Muscle layer of colon (tissue), 2 donors: ENCODE data around the gene CHD6.

Experiments
- H3K27ac ChIP-seq: one replicate; pipeline ENCODE4 v1.7.0; 2013; ENCODE audit warnings: low read depth, mild to moderate bottlenecking, low read length, moderate library complexity
- H3K27me3 ChIP-seq, 2 donors: one replicate each; pipeline ENCODE4 v1.7.0; 2013; ENCODE audit warnings: low read length in 2 of 2, mild to moderate bottlenecking in 2 of 2; ENCODE audit not compliant: insufficient read depth in 2 of 2, control insufficient read depth in 1 of 2
- H3K36me3 ChIP-seq: one replicate; pipeline ENCODE4 v1.7.0; 2013; ENCODE audit warnings: mild to moderate bottlenecking, low read length; ENCODE audit not compliant: insufficient read depth
- H3K4me1 ChIP-seq: one replicate; pipeline ENCODE4 v1.7.0; 2013; ENCODE audit warnings: mild to moderate bottlenecking, low read length; ENCODE audit not compliant: insufficient read depth
- H3K4me3 ChIP-seq, 2 donors: one replicate each; pipeline ENCODE4 v1.7.0; 2013; ENCODE audit warnings: low read length in 2 of 2, low read depth in 1 of 2, mild to moderate bottlenecking in 1 of 2, moderate library complexity in 1 of 2
- H3K9ac ChIP-seq: one replicate; pipeline ENCODE4 v1.7.0; 2013; ENCODE audit warnings: low read length
- H3K9me3 ChIP-seq: one replicate; pipeline ENCODE4 v1.7.0; 2013; ENCODE audit warnings: mild to moderate bottlenecking, low read length
- donor health status: abdominal sarcoma.
- donor health status: Adenocarcinoma of cecum.

The CHD6 gene

GRCh38 chr20:41365777-41366545 lies 252.2 kb downstream of the CHD6 start:
- Histone ChIP-seq H3K27ac (no peak overlapping the region), H3K36me3 (no peaks in the 10 kb centered on the region), H3K9me3 (no peaks in the 10 kb centered on the region), H3K4me1 (peaks cover 8% of the 10 kb centered on the region), H3K4me3 (peak overlapping the region in 1 of 2 donors; percentile 11), H3K9ac (no peak overlapping the region), H3K27me3 (peaks cover 7 to 40% of the 10 kb centered on the region in 2 donors)

- peaks cover 7 to 40% of the 10 kb centered on the region in 2 donors for H3K27me3 ChIP-seq
- no peaks in the 10 kb centered on the region for H3K36me3 ChIP-seq
- no peak overlapping the region for H3K9ac ChIP-seq
- H3K9me3 ChIP-seq = no peaks in the 10 kb centered on the region
- no peak overlapping the region for H3K27ac ChIP-seq
- H3K4me3 ChIP-seq = no peak overlapping the region
- peaks cover 8% of the 10 kb centered on the region for H3K4me1 ChIP-seq
Measured at GRCh38 chr20:41364967-41365765, 253.0 kb downstream of the CHD6 start.

- Histone ChIP-seq H3K36me3 (no peaks in the 10 kb centered on the region), H3K4me3 (no peak overlapping the region), H3K9me3 (no peaks in the 10 kb centered on the region), H3K27me3 (peaks cover 7 to 40% of the 10 kb centered on the region in 2 donors), H3K27ac (no peak overlapping the region), H3K4me1 (peaks cover 8% of the 10 kb centered on the region), H3K9ac (no peak overlapping the region)
Measured at GRCh38 chr20:41364236-41364855, 253.8 kb downstream of the CHD6 start.

- Histone ChIP-seq H3K9me3 (no peaks in the 10 kb centered on the region), H3K9ac (no peak overlapping the region), H3K36me3 (no peaks in the 10 kb centered on the region), H3K4me3 (no peak overlapping the region), H3K4me1 (peaks cover 8% of the 10 kb centered on the region), H3K27me3 (peaks cover 7 to 40% of the 10 kb centered on the region in 2 donors), H3K27ac (no peak overlapping the region)
Measured at GRCh38 chr20:41363601-41364000, 254.6 kb downstream of the CHD6 start.

GRCh38 chr20:41362748-41363140 lies 255.4 kb downstream of the CHD6 start:
- Histone ChIP-seq H3K27ac (no peak overlapping the region), H3K4me1 (peaks cover 8% of the 10 kb centered on the region), H3K36me3 (no peaks in the 10 kb centered on the region), H3K9me3 (no peaks in the 10 kb centered on the region), H3K4me3 (no peak overlapping the region), H3K27me3 (peaks cover 7 to 40% of the 10 kb centered on the region in 2 donors), H3K9ac (no peak overlapping the region)

- Histone ChIP-seq H3K27me3 (peaks cover 7 to 36% of the 10 kb centered on the region in 2 donors), H3K9me3 (no peaks in the 10 kb centered on the region), H3K27ac (no peak overlapping the region), H3K4me1 (peaks cover 8% of the 10 kb centered on the region), H3K9ac (no peak overlapping the region), H3K36me3 (no peaks in the 10 kb centered on the region), H3K4me3 (no peak overlapping the region)
Measured at GRCh38 chr20:41361757-41362747, 256.1 kb downstream of the CHD6 start.

- Histone ChIP-seq H3K4me1 (peaks cover 8% of the 10 kb centered on the region), H3K9ac (no peak overlapping the region), H3K4me3 (no peak overlapping the region), H3K36me3 (no peaks in the 10 kb centered on the region), H3K9me3 (no peaks in the 10 kb centered on the region), H3K27me3 (peaks cover 7 to 32% of the 10 kb centered on the region in 2 donors), H3K27ac (no peak overlapping the region)
Measured at GRCh38 chr20:41360831-41361756, 257.1 kb downstream of the CHD6 start.

GRCh38 chr20:41359541-41360011 lies 258.6 kb downstream of the CHD6 start:
- Histone ChIP-seq H3K4me3 (no peak overlapping the region), H3K27ac (no peak overlapping the region), H3K4me1 (no peaks in the 10 kb centered on the region), H3K27me3 (peaks cover 6 to 17% of the 10 kb centered on the region in 2 donors), H3K36me3 (no peaks in the 10 kb centered on the region), H3K9ac (no peak overlapping the region), H3K9me3 (no peaks in the 10 kb centered on the region)

GRCh38 chr20:41358717-41359116 lies 259.5 kb downstream of the CHD6 start:
- Histone ChIP-seq H3K4me1 (no peaks in the 10 kb centered on the region), H3K9ac (no peak overlapping the region), H3K9me3 (no peaks in the 10 kb centered on the region), H3K4me3 (no peak overlapping the region), H3K27ac (no peak overlapping the region), H3K36me3 (no peaks in the 10 kb centered on the region), H3K27me3 (peaks cover 0 to 9% of the 10 kb centered on the region in 2 donors)

GRCh38 chr20:41358230-41358629 lies 259.9 kb downstream of the CHD6 start:
- Histone ChIP-seq H3K9ac (no peak overlapping the region), H3K36me3 (no peaks in the 10 kb centered on the region), H3K4me1 (no peaks in the 10 kb centered on the region), H3K9me3 (no peaks in the 10 kb centered on the region), H3K27me3 (peaks cover 0 to 4% of the 10 kb centered on the region in 2 donors), H3K4me3 (no peak overlapping the region), H3K27ac (no peak overlapping the region)
